Stimulated activated CD8-positive, alpha-beta memory T cell treated with anti-CD3 and anti-CD28 coated beads, Interleukin-7, amount 100 ng/mL, for 48 hours (primary cell): ENCODE results near the gene TNIP1.
A peak's percentile ranks its signal among the peaks of the same experiment; 100 is the strongest.

Experiments
- DNase-seq, 2 donors: peaks; one replicate each; pipeline ENCODE4 v3.0.0-alpha.2; 2020; ENCODE audit warnings: low read depth in 1 of 2; ENCODE audit errors: extremely low read depth in 1 of 2

TNIP1 gene

GRCh38 chr5:151042453-151043093 lies 38.3 kb downstream of the TNIP1 start:
- DNase-seq = no peak

- no peak for DNase-seq
These were observed 39.1 kb downstream of the TNIP1 start for GRCh38 chr5:151041577-151042268.

DNA sequence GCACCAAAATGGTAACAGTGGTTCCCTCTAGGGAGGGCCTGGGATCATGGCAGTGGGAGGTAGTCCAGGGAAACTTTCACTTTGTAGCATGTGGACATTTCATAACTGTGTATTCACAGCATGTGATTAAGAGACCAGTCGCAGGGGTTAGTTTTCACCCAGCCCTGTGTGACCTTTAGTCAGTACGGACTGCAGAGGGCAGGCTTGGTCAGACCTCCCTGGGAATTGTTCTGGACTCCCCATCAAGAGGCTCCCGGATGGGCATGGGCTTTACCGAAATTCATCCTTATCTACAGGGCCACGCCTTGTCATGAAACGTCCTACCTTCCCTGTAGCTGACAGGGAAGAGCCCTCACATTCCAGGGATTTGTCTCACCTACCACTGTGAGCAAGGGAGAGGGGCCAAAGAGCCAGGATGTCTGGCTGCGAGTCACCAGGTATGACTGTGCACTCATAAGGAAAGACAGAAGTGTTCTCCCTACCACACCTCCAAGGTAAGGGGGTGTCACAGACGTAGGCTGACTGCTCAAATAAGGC lies 40.6 kb downstream of the TNIP1 start:
- no peak for DNase-seq

DNA sequence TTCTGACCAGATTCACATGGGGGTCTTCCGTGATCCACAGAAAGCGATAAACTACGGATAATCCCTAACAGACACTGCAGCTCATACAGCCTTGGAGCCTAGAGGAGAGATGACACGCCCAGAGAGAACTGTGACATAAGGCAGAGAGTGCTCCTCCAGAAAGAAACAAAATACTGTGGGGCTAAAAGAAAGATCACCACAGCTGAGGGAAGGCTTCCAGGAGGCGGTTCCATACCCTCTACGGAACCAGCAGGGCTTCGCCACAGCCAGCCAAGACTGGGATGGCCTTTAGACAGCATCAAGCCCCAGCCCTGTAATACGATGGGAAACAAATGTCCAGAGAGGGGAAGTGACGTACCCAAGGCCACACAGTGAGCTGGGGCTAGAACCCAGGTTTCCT lies 41.2 kb downstream of the TNIP1 start:
- no peak for DNase-seq

DNA sequence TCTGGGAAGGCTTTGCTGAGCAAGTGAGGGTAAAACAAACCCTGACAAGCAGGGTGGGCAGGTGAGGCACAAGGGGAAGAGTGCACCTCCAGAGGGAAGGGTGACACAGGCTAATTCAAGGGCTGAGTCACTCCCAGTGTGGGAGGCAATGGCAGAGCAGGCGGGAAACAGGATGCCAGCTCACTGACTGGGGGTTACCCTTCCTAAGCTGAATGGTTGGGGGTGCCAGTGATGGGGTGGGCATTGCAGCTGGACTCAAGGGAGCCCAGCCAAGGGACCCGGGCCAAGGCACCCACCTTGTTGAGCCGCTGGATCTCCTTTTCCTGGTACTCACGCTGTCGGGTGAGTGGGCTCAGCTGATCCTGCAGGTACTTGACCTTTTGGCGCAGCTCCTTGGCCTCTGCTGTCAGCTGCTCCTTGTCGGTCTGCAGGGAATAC lies 42.0 kb downstream of the TNIP1 start:
- DNase-seq = peak in 1 of 2 donors; percentile 29

DNA sequence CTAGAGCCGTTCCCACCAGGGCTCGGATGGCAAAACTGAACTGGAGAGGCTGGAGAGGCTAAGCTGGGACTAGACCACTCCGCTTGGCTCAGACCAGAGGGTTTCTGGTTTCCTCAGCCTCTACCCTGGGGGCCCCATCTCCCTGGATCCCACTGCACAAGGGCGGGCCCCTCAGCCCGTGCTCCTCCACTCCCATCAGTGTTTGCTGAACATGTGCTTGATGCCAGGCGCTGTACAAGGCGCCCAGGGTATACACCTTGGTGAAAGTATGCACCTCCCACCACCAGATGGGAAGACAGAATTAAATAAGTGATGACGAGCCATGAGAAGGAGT lies 42.5 kb downstream of the TNIP1 start:
- no peak for DNase-seq

GRCh38 chr5:151037561-151038411 lies 43.0 kb downstream of the TNIP1 start:
- no peak for DNase-seq

GRCh38 chr5:151036556-151036955 lies 44.3 kb downstream of the TNIP1 start:
- no peak for DNase-seq

DNA sequence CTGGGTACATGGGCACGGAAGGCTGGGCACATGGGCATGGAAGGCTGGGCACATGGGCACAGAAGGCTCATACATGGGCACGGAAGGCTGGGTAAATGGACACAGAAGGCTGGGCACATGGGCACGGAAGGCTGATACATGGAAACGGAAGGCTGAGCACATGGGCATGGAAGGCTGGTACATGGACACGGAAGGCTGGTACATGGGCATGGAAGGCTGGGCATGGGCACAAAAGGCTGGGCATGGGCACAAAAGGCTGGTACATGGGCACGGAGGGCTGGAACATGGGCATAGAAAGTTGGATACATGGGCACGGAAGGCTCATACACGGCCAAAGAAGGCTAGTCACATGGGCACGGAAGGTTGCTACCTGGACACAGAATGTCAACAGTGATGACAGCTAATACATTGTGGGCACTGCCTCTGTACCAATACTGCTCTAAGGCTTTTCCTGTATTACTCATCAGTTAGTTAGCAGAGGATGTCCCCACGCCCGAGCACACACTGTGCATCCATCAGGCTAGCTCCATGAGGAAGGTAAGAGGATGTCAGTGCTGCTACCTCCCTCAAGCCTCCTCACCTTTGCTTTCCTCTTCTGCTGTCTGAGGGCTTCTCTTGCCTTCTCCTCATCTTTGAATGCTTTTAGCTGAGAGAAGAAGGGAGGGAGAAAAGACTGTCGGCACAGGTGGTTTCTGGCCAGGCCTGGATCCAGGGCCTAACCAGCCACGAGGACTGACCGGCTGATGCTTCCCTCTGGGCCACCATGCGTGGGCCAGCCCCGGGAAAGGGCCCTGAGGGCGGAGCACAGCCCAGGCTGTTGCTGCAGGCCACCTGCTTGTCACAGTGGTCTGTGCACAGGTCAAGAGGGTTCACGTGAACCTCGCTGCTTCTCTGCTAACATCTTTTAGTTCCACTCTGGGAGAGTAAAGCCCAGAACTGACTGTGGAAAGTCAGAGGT lies 46.1 kb downstream of the TNIP1 start:
- no peak for DNase-seq

GRCh38 chr5:151033217-151033934 lies 47.5 kb downstream of the TNIP1 start:
- no peak for DNase-seq

DNA sequence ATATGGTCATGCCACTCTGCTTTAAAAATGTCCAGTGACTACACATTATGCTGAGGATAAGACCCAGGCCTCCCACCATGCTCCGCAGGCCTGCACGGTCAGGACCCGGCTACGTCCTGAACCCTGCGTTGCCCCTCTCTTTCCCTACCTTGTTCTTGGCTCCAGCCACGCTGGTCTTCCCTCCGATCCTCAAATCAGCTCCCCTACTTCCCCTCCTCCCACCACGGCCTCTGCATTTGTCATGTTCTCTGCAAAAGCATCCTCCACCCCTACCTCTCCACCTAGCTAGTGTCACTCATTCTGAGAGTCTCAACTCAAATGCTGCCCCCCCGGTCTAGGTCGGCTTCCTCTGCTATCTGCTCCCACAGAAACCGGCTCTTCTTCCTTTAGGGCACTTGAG lies 49.3 kb downstream of the TNIP1 start:
- no peak for DNase-seq

DNA sequence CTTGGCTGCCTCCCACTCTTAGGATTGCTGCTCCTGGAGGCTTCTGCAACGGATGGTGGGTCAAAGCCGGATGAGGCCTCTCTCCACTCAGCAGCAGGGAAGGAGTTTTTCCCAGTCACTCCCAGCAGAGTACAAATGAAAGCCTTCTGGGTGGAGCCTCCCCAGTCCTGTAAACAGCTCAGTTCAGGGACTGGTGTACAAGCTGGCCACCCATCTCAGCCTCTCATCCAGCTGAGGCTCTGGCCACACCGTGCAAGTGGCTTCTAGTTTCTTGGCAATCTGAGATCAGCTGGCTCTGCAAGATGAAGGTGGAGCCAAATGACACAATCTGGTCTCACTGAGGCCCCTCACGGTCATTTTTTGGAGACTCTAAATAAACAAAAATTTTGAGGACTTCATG lies 50.5 kb downstream of the TNIP1 start:
- no peak for DNase-seq

GRCh38 chr5:151030056-151030336 lies 50.8 kb downstream of the TNIP1 start:
- DNase-seq = no peak

- DNase-seq = no peak
These were observed 51.4 kb downstream of the TNIP1 start for GRCh38 chr5:151029179-151030055.

DNA sequence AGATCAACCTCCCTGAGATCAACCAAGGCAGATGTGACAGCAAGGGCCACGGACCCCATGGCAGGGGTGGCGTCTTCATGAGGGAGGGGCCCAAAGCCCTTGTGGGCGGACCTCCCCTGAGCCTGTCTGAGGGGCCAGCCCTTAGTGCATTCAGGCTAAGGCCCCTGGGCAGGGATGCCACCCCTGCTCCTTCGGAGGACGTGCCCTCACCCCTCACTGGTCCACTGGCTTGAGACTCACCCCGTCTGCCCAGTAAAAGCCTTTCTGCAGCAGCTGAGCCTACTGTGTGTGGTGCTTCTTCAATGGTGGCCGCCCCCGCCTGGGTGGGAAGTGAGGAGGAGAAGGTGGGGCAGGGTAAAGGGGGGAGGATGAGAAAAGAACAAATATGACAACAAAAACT lies 52.1 kb downstream of the TNIP1 start:
- no peak for DNase-seq

DNA sequence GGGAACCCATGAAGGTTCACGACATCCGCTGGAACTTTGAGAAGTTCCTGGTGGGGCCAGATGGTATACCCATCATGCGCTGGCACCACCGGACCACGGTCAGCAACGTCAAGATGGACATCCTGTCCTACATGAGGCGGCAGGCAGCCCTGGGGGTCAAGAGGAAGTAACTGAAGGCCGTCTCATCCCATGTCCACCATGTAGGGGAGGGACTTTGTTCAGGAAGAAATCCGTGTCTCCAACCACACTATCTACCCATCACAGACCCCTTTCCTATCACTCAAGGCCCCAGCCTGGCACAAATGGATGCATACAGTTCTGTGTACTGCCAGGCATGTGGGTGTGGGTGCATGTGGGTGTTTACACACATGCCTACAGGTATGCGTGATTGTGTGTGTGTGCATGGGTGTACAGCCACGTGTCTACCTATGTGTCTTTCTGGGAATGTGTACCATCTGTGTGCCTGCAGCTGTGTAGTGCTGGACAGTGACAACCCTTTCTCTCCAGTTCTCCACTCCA lies 52.8 kb downstream of the TNIP1 start:
- no peak for DNase-seq

GRCh38 chr5:151026679-151027078 lies 54.2 kb downstream of the TNIP1 start:
- no peak for DNase-seq

DNA sequence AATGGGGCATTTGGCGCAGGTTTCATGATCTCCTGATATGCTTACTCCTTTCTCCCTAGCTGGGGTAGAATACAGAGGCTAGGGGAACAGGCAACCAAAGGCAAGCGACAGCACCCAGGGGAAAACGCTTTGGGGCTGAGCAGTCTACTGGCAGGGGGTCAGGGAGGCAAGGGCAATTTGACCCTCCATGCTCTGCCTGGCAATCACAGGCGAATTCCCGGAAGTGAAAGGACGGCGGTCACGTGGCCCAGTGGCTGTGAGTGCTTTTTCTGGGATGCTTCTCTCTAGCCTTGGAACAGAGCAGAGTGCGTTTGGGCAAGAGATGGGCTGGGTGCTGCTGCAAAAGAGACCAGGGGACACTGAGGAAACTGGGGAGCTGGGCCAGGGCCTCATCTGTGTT lies 54.7 kb downstream of the TNIP1 start:
- no peak for DNase-seq

GRCh38 chr5:151025250-151025606 lies 55.6 kb downstream of the TNIP1 start:
- DNase-seq = no peak
